Measurements from ENCODE around the gene UBE2B.

The UBE2B gene

DNA sequence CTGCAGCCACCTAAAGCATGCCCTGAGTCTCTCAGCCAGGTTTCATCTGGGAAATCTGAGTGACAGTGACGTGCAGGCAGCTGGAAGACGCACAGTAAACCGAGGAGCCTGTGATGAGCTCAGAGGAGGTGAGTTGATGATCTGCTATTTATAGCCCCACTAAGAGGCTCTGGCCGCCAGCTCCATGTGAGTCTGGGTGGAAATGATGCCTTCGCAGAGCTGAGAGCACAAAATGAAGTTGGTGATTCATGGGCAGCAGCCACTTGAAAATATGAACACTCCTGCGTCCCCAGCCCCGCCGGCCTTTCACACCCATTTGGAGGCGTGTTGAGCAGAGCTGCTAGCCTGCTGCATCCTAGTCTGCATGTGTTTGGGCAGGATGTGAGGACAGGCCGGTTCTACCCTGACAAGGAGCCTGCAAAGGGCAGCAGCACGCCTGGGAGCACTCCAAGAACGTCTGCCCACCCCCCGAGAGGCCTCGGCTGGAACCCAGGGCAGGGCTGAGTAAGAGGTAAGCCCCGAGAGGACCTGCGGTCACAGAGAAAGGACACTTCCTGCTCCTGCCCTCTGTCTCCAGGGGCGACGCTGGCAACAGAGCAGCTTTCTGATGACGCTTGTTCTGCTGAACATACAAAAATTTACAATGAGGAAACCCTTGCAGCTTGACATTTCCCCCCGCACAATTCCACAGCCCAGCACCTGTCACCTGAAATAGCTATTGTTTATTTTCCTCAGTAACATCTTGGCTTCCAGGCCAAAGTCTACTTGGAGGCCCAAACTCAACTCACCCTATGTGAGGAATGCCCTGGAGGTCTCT lies 65.4 kb downstream of the UBE2B start:
- in situ Hi-C loops (cut with MboI; ENCODE audit: low sequenced_read_pairs): no loop called here

DNA sequence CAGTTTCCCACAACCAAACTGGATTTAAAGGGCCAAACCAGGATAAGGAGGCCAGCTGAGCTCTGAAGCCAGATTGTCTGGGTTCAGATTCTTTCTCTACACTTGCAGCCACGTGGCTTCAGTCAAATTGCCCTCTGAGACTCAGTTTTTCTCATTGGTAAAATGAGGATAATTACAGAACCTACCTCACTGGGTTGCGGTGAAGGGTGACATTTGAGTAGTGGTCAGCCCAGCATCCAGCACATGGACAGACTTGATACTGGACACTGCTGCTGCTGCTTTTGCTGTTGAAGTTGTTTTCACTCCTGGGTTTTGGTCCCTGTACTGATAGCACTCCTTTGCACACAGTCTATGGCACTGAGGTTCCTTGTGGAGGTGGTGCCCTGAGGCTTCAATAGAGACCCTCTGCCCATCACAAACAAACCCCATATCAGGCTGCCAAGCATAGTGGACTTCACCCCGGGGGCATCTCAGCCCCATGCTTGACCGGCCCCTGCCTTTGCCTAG lies 66.0 kb downstream of the UBE2B start:
- in situ Hi-C loops (cut with MboI; ENCODE audit: low sequenced_read_pairs): no loop called here

DNA sequence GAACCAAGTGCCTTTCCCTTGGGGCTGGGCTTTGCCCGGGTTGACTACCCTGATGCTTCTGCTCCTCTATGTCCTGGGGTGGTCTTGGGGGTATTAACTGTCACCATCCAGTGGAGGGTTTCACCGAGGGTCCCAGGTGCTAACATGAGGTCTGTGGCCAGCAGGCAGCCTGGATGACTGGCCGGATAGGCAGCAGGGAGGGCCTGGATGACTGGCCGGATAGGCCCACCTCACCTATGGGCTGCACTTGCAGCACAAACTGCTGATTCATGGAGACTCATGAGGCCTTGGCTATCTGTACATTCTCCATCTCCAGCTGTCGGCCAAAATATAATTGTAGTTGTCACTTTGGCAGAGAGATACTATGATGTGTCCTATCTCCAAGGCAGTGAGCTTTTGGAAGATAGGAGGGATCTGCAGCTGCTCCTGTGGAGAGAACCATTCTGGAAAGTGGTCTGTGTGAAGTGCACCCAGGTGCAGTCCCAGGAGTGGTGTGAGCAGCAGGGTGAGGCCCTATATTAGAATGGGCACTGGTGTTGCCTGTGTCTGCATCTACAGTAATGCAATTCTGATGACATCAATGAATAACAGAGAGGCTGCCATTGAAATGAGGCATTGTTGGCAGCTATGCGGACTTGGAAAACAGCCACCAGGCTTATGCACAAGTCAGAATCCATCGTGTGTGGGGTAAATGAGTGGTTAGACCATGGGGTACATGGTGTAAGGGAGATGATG lies 66.6 kb downstream of the UBE2B start:
- in situ Hi-C loops (cut with MboI; ENCODE audit: low sequenced_read_pairs): no loop called here

DNA sequence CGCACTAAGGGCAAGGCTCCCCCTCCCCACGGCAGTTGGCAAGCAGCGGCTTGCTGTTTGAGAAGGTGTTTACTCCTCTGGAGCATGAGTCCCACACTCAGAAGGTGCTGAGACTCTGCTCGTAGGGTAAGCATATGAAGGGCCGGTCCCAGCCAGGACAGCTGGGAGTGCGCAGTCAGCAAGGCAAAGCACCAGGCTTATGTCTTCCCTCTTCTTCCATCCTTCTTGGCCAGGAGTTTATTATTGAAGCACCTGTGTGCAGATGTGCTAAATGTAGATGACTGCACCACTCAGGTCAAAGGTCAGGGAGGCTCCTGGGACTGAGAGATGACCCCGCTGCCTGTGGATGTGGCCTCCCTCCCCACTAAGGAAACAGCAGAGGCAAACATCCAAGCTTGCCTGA lies 67.4 kb downstream of the UBE2B start:
- in situ Hi-C loops (cut with MboI; ENCODE audit: low sequenced_read_pairs): no loop called here

GRCh38 chr5:134439210-134439654 lies 67.9 kb downstream of the UBE2B start:
- in situ Hi-C loops (cut with MboI; ENCODE audit: low sequenced_read_pairs): no loop called here

DNA sequence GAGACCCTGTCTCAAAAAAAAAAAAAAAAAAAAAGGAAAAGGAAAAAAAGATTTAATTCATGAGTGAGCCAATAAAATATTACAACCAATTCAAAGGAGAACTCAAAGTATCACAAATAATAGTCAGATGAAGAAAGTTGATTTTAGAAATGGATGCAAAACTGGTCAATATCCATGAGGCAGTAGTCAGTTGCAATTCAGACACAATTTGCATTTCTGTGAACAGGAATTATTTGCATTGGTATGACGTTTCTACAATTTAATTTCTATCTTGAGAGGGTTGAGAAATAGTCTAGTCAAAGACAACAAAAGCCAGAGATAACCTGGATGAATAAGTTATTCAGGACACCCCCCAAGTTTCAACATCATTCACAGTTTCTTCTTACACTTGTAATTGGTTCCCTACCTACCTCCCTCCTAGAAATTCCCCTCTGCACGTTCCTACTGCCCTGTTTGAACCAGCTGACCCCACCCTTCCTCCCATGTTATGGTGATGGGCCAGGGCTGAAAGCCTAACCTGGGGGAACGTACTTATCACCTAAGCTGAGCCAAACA lies 68.9 kb downstream of the UBE2B start:
- in situ Hi-C loops (cut with MboI; ENCODE audit: low sequenced_read_pairs): no loop called here

Data from HL-60/S4 treated with phorbol 12-myristate 13-acetate at 8.2 ng/mL for 4 days and 3 days (cell line).